CD14-positive monocyte (primary cell): ENCODE measurements around the gene GATAD2A. TPM values are rescaled to one million over a fixed set of nuclear protein-coding genes. Genes with fewer than 3 reads are reported as not detected.

Source experiments
- DNase-seq, 3 donors: peaks; one replicate each; pipeline ENCODE4 v3.0.0-alpha.2; 2011 to 2022
- H2AFZ ChIP-seq: 2 replicates; pipeline ENCODE4 v1.6.0; 2012; ENCODE audit warnings: mild to moderate bottlenecking, low read depth, low read length, inconsistent platforms; ENCODE audit not compliant: insufficient read depth, poor library complexity, severe bottlenecking
- H3K27ac ChIP-seq, 2 donors: 1 replicate in 1 of 2; 2 replicates in 1 of 2; pipeline ENCODE4 v1.5.1; 2012 to 2013; ENCODE audit warnings: low read length in 2 of 2, control low read depth in 1 of 2, inconsistent platforms in 1 of 2, low read depth in 1 of 2, mild to moderate bottlenecking in 1 of 2
- H3K27me3 ChIP-seq, 2 donors: one replicate each; pipeline versions ENCODE4 v1.6.0 to v1.6.1; 2011 to 2013; ENCODE audit warnings: low read length in 2 of 2; ENCODE audit not compliant: control insufficient read depth in 2 of 2, insufficient read depth in 2 of 2
- H3K36me3 ChIP-seq, 2 donors: replicated peaks in 1 of 2; 1 replicate in 1 of 2; 2 replicates in 1 of 2; pipeline versions ENCODE4 v1.5.1 to v1.6.1; 2012 to 2013; ENCODE audit warnings: low read length in 2 of 2, control low read depth in 1 of 2, inconsistent platforms in 1 of 2, mild to moderate bottlenecking in 1 of 2; ENCODE audit not compliant: insufficient read depth in 2 of 2, control insufficient read depth in 1 of 2
- H3K4me1 ChIP-seq, 2 donors: 1 replicate in 1 of 2; 2 replicates in 1 of 2; pipeline versions ENCODE4 v1.5.1 to v1.6.1; 2012 to 2013; ENCODE audit warnings: low read length in 2 of 2, control low read depth in 1 of 2, inconsistent platforms in 1 of 2, mild to moderate bottlenecking in 1 of 2, moderate library complexity in 1 of 2; ENCODE audit not compliant: insufficient read depth in 2 of 2, control insufficient read depth in 1 of 2
- H3K4me2 ChIP-seq: replicated peaks from 2 replicates; pipeline ENCODE3; 2012; ENCODE audit warnings: low read length, moderate library complexity, mild to moderate bottlenecking; ENCODE audit not compliant: poor library complexity, severe bottlenecking; ENCODE audit errors: extremely low read depth
- H3K4me3 ChIP-seq, 3 experiments: fragments of 200-600 bp in 1 of 3; sonication (generic) in 1 of 3; replicated peaks in 1 of 3; 1 replicate in 2 of 3; 2 replicates in 1 of 3; pipeline ENCODE4 v1.5.1; 2011 to 2013; ENCODE audit warnings: low read length in 3 of 3, mild to moderate bottlenecking in 3 of 3, control low read depth in 2 of 3, low read depth in 2 of 3, inconsistent platforms in 1 of 3, moderate library complexity in 1 of 3
- H3K79me2 ChIP-seq: 2 replicates; pipeline ENCODE4 v1.6.0; 2012; ENCODE audit warnings: mild to moderate bottlenecking, control low read depth, inconsistent platforms, low read length, moderate library complexity; ENCODE audit not compliant: insufficient read depth
- H3K9ac ChIP-seq: 2 replicates; pipeline ENCODE4 v1.6.0; 2017; ENCODE audit warnings: low read length, mild to moderate bottlenecking; ENCODE audit not compliant: insufficient read depth, poor library complexity, severe bottlenecking
- H3K9me3 ChIP-seq, 2 donors: replicated peaks in 1 of 2; 1 replicate in 1 of 2; 2 replicates in 1 of 2; pipeline versions ENCODE4 v1.5.1 to v1.6.1; 2012 to 2013; ENCODE audit warnings: low read length in 2 of 2, control low read depth in 1 of 2; ENCODE audit not compliant: control insufficient read depth in 1 of 2, insufficient read depth in 1 of 2
- H4K20me1 ChIP-seq: 2 replicates; pipeline ENCODE4 v1.6.0; 2012; ENCODE audit warnings: mild to moderate bottlenecking, low read length, control low read depth, moderate library complexity; ENCODE audit not compliant: insufficient read depth
- H3K27ac Mint-ChIP-seq, 7 donors: one replicate each; pipeline ENCODE4 v1.8.0; 2020; ENCODE audit warnings: mild to moderate bottlenecking in 7 of 7, mixed read lengths in 7 of 7, moderate library complexity in 6 of 7, inconsistent platforms in 2 of 7
- H3K27me3 Mint-ChIP-seq, 3 donors: one replicate each; pipeline ENCODE4 v1.8.0; 2021 to 2022; ENCODE audit warnings: low read depth in 3 of 3, mild to moderate bottlenecking in 3 of 3, mixed read lengths in 3 of 3, moderate library complexity in 3 of 3, inconsistent platforms in 1 of 3
- H3K36me3 Mint-ChIP-seq, 2 donors: one replicate each; pipeline ENCODE4 v1.8.0; 2020; ENCODE audit warnings: mixed read lengths in 2 of 2, inconsistent platforms in 1 of 2, mild to moderate bottlenecking in 1 of 2
- H3K4me1 Mint-ChIP-seq: one replicate; pipeline ENCODE4 v1.8.0; 2020; ENCODE audit warnings: mild to moderate bottlenecking, mixed read lengths
- H3K4me3 Mint-ChIP-seq, 2 donors: one replicate each; pipeline ENCODE4 v1.8.0; 2020; ENCODE audit warnings: mild to moderate bottlenecking in 2 of 2, mixed read lengths in 2 of 2, moderate library complexity in 1 of 2
- H3K9me3 Mint-ChIP-seq, 7 donors: one replicate each; pipeline ENCODE4 v1.8.0; 2020 to 2022; ENCODE audit warnings: mixed read lengths in 7 of 7, mild to moderate bottlenecking in 6 of 7, moderate library complexity in 6 of 7, inconsistent platforms in 2 of 7
- WGBS: methylation state at CpG from one replicate; pipeline ENCODE4 v1.1.5; 2013; ENCODE audit warnings: missing lambda C conversion rate; ENCODE audit not compliant: insufficient coverage; 5-methylcytosine and 5-hydroxymethylcytosine counted together
- intact Hi-C, 2 donors: fragments of 100-400 bp; cut with micrococcal nuclease; formaldehyde crosslinking; loops; one replicate each; pipeline versions ENCODE4 v1.15.0 to v1.15.1; 2023
- polyA plus RNA-seq, 3 donors: library from polyadenylated mRNA; depleted of rRNA in 1 of 3; unstranded in 2 of 3; stranded (reverse) in 1 of 3; fragments of 300-500 nt in 2 of 3; fragments of >200 nt in 1 of 3; fragmentation: Illumina TruSeq in 2 of 3; gene quantifications; 1 replicate in 2 of 3; 2 replicates in 1 of 3; pipeline ENCODE4 v1.2.3, GENCODE V29; 2012 to 2021
- TF ChIP-seq, protein P1 (sequence below): fragments of 200-600 bp; IDR thresholded peaks from one replicate; pipeline ENCODE4 v1.8.0; 2022; ENCODE audit warnings: antibody characterized with exemption, mild to moderate bottlenecking

The GATAD2A gene
- polyA plus RNA-seq, 3 donors, result 8.0 to 35.9 (median 8.7) TPM

DNA sequence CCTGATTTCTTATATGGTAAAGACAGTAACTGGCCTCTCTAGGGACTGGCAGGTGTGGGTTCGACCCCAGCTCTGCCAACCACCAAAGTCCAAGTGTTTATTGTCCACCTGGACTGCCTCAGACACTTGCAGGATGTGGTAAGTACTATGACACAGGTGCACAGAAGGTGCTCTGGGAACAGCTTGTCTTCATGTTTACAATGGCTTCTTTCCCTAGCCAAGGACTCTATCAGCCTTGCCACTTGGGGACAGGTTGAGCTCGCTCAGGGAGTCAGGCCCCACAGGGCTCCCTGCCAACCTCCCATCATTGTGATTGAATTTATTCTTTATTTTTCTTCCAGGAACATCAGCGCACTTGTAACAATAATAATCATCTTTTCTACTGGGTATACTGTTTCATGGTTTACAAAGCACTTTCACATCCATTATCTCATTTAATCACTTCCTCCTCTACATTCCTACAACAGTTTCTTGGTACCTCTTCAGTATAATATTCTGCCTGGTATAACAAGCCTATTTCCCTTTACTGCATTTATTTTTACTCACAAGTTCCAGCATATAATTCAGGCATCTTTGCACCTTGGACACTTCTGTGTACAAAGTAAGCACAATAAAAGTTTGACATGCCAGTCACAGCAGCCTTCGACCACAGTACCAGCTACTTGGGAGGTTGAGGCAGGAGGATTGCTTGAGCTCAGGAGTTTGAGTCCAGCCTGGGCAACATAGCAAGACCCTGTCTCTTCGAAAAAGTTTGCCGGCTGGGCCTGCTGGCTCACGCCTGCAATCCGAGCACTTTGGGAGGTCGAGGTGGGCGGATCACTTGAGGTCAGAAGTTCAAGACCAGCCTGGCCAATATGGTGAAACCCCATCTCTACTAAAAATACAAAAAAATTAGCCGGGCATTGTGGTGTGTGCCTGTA lies 24.2 kb upstream of the GATAD2A start:
- Histone ChIP-seq H3K27me3 (no peaks in the 10 kb centered on the region), H4K20me1 (no peaks in the 10 kb centered on the region), H2AFZ (no peak overlapping the region), H3K4me2 (no peak overlapping the region), H3K36me3 (no peaks in the 10 kb centered on the region), H3K79me2 (peaks cover 13% of the 10 kb centered on the region), H3K9me3 (no peaks in the 10 kb centered on the region), H3K27ac (peak overlapping the region; percentile 39 to 63), H3K4me1 (peaks cover 57 to 69% of the 10 kb centered on the region in 2 donors), H3K4me3 (peak overlapping the region in 1 of 3 experiments; percentile 8), H3K9ac (peak overlapping the region; percentile 18)
- TF ChIP-seq, protein P1, sequence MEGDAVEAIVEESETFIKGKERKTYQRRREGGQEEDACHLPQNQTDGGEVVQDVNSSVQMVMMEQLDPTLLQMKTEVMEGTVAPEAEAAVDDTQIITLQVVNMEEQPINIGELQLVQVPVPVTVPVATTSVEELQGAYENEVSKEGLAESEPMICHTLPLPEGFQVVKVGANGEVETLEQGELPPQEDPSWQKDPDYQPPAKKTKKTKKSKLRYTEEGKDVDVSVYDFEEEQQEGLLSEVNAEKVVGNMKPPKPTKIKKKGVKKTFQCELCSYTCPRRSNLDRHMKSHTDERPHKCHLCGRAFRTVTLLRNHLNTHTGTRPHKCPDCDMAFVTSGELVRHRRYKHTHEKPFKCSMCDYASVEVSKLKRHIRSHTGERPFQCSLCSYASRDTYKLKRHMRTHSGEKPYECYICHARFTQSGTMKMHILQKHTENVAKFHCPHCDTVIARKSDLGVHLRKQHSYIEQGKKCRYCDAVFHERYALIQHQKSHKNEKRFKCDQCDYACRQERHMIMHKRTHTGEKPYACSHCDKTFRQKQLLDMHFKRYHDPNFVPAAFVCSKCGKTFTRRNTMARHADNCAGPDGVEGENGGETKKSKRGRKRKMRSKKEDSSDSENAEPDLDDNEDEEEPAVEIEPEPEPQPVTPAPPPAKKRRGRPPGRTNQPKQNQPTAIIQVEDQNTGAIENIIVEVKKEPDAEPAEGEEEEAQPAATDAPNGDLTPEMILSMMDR, result no peak
- DNase-seq, result no peak
- 87% methylated on average over 3 of the region's 11 CpGs for WGBS
- no peak overlapping the region for H3K4me3 Mint-ChIP-seq
- H3K27me3 Mint-ChIP-seq, result peaks cover 0 to 2% (median 2%) of the 10 kb centered on the region in 3 donors
- peaks cover 0 to 2% (median 0%) of the 10 kb centered on the region in 7 donors for H3K9me3 Mint-ChIP-seq
- peaks cover 49% of the 10 kb centered on the region for H3K4me1 Mint-ChIP-seq
- H3K27ac Mint-ChIP-seq, result peak overlapping the region; percentile 49 to 88 (median 74)
- intact Hi-C loops, result no loop called here
- H3K36me3 Mint-ChIP-seq, result no peaks in the 10 kb centered on the region

DNA sequence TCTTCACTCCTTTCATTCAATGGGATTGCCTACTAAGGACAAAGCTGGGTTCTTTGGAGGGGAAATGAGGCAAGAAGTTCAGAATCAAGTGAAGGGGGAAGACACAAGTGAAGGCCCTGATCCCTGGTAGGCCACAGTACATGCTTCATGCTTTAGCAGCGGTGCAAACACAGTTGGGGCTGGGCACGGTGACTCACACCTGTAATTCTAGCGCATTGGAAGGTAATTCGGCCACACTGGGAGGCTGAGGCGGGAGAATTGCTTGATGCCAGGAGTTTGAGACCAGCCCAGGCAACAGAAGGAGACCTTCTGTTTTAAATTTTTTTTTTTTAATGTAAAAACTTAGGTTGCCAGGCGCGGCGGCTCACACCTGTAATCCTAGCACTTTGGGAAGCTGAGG lies 23.4 kb upstream of the GATAD2A start:
- Mint-ChIP-seq H3K9me3 (peaks cover 0 to 2% (median 0%) of the 10 kb centered on the region in 7 donors), H3K27me3 (peaks cover 0 to 4% (median 2%) of the 10 kb centered on the region in 3 donors), H3K4me3 (no peak overlapping the region), H3K27ac (peak overlapping the region in 2 of 7 donors; percentile 36 to 70), H3K36me3 (no peaks in the 10 kb centered on the region), H3K4me1 (peaks cover 53% of the 10 kb centered on the region)
- H3K4me2 ChIP-seq, result no peak overlapping the region
- intact Hi-C loops, result no loop called here
- no peak overlapping the region for H3K27ac ChIP-seq
- no peak for DNase-seq
- peaks cover 57 to 69% of the 10 kb centered on the region in 2 donors for H3K4me1 ChIP-seq
- TF ChIP-seq, protein P1, result no peak
- H3K79me2 ChIP-seq, result peaks cover 21% of the 10 kb centered on the region
- no peak overlapping the region for H3K4me3 ChIP-seq
- no peak overlapping the region for H2AFZ ChIP-seq
- no peaks in the 10 kb centered on the region for H3K9me3 ChIP-seq
- no peaks in the 10 kb centered on the region for H3K36me3 ChIP-seq
- peaks cover 7% of the 10 kb centered on the region for H4K20me1 ChIP-seq
- no peaks in the 10 kb centered on the region for H3K27me3 ChIP-seq
- 96% methylated on average over 5 of the region's 8 CpGs for WGBS
- no peak overlapping the region for H3K9ac ChIP-seq
